Mammary epithelial cell (primary cell): ENCODE results near the gene TNXB.
"Not testable (repeated sequence)": the region's sequence is repeated elsewhere in the genome, so short reads cannot be mapped to it uniquely, and the experiment has no call there.

ENCODE experiments used
- EZH2 ChIP-seq: IDR thresholded peaks from 2 replicates; pipeline ENCODE4 v1.6.1; 2012; ENCODE audit warnings: low read length, inconsistent platforms, borderline replicate concordance
- TF ChIP-seq, protein P1 (sequence below), 2 donors: IDR thresholded peaks in 1 of 2; conservative IDR thresholded peaks in 1 of 2; 2 replicates each; pipeline ENCODE4 v1.5.1; 2011 to 2012; ENCODE audit warnings: inconsistent platforms in 2 of 2, low read length in 2 of 2, mild to moderate bottlenecking in 2 of 2, control low read depth in 1 of 2, low read depth in 1 of 2; ENCODE audit not compliant: insufficient read depth in 1 of 2; ENCODE audit errors: extremely low read depth in 1 of 2

DNA sequence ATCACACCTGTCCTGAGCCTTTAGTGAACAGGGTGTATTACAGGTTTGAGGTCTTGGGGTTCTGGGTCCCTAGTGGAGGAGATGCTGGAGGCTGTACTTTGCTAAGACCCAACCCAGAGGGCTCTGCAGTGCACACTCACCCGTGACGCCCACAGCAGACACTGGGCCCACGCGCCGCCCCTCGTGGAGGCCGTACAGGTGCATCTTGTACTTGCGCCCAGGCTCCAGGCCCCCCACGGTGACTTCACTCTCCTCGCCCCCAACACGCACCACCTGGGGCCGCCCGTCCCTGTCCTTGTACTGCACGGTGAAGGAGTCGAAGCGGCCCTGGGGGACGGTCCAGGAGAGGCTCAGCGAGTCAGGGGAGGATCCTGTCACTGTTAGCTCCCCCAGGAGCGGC, 41.6 kb downstream of the TNXB start:
- not testable (repeated sequence) for TF ChIP-seq EZH2
- TF ChIP-seq, protein P1, sequence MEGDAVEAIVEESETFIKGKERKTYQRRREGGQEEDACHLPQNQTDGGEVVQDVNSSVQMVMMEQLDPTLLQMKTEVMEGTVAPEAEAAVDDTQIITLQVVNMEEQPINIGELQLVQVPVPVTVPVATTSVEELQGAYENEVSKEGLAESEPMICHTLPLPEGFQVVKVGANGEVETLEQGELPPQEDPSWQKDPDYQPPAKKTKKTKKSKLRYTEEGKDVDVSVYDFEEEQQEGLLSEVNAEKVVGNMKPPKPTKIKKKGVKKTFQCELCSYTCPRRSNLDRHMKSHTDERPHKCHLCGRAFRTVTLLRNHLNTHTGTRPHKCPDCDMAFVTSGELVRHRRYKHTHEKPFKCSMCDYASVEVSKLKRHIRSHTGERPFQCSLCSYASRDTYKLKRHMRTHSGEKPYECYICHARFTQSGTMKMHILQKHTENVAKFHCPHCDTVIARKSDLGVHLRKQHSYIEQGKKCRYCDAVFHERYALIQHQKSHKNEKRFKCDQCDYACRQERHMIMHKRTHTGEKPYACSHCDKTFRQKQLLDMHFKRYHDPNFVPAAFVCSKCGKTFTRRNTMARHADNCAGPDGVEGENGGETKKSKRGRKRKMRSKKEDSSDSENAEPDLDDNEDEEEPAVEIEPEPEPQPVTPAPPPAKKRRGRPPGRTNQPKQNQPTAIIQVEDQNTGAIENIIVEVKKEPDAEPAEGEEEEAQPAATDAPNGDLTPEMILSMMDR (conservative IDR thresholded peaks at IDR 0.05 in 1 of 2, IDR thresholded peaks at IDR 0.05 in 1 of 2; ENCODE audit: extremely low read depth in 1 of 2, insufficient read depth in 1 of 2, low read depth in 1 of 2, low read length in 2 of 2): not testable (repeated sequence)
